Hematopoietic multipotent progenitor cell treated with erythropoietin and hydrocortisone succinate and interleukin-3 and kit ligand, for 8 days (in vitro differentiated cells): ENCODE results near the gene UAP1L1.

Source experiments
- DNase-seq: peaks from one replicate; pipeline ENCODE4 v3.0.0-alpha.2; 2015

Gene UAP1L1

DNA sequence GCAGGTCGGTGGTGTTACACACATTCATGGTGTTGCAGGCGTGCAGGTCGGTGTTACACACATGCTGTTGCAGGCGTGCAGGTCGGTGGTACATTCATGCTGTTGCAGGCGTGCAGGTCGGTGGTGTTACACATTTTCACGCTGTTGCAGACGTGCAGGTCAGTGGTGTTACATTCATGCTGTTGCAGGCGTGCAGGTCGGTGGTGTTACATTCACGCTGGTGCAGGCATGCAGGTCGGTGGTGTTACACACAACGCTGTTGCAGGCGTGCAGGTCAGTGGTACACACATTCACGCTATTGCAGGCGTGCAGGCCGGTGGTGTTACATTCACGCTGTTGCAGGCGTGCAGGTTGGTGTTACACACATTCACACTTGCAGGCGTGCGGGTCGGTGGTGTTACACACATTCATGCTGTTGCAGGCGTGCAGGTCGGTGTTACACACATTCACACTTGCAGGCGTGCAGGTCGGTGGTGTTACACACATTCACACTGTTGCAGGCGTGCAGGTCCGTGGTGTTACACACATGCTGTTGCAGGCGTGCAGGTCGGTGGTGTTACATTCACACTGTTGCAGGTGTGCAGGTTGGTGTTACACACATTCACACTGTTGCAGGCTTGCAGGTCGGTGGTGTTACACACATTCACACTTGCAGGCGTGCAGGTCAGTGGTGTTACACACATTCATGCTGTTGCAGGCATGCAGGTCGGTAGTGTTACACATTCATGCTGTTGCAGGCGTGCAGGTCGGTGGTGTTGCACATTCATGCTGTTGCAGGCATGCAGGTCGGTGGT lies 26.1 kb downstream of the UAP1L1 start:
- no peak for DNase-seq

DNA sequence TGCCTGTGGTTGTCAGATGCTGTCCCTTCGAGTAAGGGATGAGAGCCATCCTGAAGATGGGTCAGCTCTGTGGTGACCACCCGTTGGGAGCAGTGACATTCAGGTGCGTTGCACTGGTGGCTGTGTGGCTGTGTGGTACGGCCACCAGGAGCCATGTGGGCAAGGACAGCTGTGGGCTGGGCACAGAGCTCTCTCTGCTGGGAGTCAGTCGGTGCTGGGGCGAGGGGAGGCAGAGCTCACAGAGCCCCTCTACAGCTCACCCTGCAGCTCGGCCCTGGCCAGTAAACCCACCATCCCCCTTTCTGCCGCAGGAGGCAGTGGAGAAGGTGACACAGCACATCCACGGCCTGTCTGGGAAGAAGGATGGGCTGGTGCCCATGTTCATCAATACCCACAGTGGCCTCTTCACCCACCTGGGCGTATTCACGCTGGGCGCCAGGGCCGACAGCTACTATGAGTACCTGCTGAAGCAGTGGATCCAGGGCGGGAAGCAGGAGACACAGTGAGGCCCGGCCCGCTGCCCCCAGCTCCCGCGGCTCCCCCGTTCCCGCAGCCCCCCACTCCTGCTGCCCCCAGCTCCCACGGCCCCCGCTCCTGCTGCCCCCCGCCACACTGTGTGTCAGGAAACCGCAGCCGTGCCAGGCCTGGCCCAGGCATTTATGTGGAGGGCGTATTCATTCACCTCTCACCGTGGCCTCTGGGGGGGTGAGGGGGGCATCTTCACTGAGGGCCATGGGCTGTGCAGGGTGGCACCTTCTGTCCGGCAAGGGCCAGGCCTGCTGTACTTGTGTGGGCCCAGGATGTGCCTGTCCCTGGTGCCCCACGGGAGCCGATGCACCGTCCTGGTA lies 28.7 kb downstream of the UAP1L1 start:
- DNase-seq, result no peak

DNA sequence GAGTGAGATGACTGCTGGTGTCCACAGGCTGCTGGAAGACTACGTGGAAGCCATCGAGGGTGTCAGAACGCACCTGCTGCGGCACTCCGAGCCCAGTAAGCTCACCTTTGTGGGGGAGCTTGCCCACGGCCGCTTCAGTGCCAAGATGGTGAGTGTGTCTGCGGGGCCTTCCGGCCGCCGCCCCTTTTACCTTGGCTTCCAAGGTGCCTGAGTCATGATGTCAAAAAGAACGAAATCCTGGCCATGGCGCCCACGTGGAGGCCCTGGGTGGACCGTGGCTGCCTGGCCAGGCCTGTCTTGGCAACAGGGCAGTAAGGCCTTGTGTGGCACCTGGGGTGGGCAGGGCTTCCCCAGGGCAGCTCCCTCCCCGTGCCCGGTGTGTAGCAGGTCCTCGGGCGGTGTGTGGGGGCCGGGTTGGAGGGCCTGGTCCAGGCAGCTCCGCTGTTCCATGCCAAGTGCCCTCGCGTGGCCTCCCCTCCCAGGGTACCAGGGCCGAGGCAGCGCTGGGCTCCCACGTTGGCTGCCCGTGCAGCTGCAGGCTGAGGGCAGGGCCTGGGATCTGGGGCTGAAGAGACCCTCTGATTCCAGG lies 29.4 kb downstream of the UAP1L1 start:
- DNase-seq, result no peak

DNA sequence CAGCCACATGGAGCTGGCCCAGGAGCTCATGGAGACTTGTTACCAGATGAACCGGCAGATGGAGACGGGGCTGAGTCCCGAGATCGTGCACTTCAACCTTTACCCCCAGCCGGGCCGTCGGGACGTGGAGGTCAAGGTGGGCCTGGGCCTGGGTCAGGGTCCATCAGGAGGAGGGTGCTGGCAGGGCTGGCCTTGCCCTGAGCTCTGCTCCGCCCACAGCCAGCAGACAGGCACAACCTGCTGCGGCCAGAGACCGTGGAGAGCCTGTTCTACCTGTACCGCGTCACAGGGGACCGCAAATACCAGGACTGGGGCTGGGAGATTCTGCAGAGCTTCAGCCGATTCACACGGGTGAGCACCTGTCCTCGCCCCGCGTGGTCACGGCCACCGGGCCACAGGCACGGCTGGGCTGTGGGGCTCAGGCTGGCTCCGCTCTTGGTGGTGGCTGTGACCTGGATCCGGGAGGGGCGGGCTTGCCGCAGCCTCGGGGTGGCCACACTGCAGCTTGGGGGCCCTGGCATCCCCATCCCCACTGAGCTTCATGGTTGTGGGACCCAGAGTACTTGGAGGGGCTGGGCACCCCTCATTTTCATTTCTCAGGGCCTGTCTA lies 30.1 kb downstream of the UAP1L1 start:
- DNase-seq, result no peak

DNA sequence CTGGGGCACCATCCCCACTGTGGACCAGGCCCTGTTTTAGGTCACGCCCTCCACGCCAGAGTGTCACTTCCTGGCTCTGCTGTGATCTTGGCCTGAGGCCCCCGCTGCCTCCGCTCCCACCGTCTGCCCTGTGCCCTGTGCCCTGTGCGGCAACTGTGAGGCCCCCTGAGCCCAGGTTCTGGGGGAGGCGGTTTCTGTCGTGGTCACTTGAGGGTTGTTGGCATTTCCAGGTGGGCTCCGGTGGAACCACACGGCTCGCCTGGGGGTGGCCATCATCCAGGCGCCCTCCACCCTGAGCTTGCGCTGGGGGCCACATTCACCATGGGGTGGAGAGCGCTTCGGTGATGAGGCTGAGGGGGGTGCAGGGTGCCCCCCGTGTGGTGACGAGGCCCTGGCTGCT lies 30.7 kb downstream of the UAP1L1 start:
- no peak for DNase-seq

DNA sequence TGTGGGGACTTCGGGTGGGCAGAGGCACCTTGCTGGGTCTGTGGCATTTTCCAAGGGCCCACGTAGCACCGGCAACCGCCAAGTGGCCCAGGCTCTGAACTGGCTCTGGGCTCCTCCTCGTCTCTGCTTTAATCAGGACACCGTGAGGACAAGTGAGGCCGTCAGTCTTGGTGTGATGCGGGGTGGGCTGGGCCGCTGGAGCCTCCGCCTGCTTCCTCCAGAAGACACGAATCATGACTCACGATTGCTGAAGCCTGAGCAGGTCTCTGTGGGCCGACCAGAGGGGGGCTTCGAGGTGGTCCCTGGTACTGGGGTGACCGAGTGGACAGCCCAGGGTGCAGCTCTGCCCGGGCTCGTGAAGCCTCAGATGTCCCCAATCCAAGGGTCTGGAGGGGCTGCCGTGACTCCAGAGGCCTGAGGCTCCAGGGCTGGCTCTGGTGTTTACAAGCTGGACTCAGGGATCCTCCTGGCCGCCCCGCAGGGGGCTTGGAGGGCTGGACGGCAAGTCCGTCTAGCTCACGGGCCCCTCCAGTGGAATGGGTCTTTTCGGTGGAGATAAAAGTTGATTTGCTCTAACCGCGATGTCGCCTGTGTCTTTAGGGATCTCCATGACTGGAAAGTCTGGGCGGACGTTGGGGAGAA lies 31.4 kb downstream of the UAP1L1 start:
- DNase-seq, result no peak

DNA sequence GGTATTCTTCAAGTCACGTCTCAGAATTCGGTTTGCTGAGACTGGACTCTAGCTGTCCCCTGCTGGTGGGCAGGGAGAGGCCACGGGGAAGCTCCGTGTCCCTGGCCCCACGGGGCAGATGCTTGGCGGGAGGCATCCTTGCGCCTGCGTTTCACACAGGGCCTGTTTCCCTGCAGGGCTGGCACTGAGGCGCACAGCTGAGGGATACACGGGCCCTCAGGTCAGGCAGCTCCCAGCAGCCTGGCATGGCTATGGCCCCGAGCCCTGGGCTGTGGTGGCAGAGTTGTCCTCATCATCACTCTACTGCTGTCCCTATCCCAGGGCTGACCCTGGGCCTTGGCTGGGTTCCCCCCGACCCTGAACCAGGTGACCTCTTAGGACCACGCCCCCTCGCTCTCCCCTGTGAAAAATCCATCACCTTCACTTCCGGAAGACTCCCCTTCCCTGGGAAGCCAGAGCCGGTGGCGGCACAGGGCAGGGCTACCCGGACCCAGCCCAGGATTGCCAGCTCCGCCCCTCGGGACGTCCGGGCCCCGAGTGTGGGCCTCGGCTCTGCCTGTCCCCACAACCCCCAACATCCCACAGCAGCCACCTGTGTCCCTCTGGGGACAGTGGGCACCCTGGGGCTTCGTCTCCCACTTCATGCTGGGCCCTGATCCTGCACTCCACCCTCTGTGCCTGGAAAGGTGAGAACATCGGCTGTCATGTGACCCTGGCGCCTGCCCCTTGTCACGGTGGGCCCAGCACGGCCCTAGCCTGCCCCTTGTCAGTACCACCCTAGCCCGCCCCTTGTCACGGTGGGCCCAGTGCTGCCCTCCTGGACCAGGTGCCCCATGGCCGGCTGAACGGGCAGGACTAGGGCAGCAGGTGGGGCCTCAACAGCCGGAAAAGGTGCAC lies 32.2 kb downstream of the UAP1L1 start:
- DNase-seq, result no peak

DNA sequence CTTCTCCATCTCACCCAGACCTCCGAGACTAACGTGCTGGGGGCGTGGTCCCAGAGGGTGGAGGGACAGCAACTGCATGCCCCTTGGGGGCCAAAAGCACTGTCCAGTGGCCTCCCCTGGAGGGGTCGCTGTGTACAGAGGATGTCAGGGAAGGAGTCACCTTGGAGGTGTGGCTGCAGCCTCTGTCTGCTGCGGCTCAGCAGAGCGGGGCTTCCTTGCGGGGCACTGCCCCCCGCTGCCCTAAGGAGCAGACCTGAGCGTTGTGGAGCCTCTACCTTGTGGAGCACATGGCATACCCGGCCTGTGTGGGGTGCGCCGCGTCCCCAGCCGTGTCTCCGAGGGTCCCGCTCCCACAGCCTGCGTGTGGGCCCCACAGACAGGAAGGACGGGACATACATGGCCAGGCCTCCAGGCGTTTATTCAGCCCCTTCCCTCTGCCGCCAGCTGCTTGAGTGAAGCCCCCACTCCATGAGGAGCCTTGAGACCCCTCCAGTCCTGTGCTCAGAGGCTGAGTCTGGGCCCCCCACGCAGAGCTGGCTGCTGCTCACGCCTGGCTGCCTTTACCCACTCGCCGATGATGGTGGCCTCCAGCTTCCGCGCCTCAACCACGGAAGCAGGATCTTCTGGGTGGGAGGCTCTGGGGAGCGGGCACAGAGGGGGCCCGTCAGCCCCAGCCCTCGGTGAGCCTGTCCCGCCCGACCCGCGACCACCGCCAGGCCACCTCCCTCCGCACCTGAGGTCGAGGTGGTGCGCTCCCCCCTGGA lies 33.0 kb downstream of the UAP1L1 start:
- DNase-seq, result no peak

DNA sequence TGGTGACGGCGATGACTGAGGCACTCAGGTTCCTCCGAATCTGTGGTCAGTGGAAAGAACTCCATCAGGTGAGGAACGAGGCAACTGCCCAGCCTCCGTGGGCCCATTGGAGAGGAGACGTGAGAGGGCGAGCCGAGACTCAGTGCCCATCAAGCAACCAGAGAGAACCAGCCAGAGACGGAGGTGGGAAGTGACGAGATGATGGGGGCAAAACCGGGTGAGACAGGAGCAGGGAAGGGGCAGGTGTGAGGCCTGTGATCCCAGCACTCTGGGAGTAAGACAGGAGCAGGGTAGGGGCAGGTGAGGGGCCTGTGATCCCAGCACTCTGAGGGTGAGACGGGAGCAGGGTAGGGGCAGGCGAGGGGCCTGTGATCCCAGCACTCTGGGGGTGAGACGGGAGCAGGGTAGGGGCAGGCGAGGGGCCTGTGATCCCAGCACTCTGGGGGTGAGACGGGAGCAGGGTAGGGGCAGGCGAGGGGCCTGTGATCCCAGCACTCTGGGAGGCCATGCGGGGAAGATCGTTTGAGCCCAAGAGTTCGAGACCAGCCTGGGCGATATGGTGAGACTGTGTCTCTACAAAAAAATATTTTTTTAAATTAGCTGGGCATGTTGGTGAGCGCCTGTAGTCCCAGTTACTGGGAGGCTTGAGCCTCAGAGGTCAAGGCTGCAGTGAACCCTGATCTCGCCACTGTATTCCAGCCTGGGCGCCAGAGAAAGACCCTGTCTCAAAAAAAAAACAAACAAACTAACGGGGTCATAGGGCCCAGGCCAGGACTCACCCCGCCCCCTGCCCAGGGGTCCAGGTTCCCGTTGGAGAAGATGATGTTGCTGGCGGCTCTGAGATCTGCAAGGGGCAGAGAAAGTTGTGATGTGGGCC lies 33.8 kb downstream of the UAP1L1 start:
- no peak for DNase-seq

DNA sequence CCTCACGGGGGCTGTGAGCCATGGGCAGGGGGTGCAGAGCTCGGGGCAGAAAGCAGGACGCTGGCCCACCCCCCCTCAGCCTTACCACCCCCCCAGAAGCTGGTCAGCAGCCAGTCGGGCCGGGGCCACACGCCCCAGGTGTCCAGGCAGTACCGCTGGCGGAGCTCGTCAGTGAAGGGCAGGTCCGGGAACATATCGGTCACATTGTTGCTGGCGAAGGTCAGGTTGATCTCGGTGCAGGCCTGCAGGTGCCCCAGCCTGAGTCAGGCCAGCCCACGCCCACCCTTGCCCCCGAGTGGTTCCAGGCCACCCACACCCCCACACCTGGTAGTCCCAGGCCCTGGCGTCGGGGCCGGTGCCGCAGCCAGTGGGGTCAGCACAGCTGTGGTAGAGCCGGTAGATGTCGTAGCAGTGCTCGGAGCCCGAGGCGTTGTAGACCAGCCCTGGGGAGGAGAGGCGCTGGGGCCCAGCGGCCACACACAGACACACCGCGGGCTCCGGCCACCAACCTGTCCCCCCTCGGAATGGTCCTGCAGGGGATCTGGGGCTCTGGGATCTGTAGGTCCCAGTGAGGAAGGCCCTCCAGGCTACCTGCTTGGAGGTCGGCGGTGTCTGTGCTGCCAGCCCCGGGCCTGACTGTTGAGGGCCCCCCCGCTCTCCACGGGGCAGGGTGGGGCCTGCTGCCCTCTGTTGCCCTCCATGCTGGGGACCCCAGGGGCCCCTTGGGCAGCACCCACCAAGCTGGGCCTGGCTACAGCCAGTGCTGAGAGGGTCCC lies 34.7 kb downstream of the UAP1L1 start:
- no peak for DNase-seq

DNA sequence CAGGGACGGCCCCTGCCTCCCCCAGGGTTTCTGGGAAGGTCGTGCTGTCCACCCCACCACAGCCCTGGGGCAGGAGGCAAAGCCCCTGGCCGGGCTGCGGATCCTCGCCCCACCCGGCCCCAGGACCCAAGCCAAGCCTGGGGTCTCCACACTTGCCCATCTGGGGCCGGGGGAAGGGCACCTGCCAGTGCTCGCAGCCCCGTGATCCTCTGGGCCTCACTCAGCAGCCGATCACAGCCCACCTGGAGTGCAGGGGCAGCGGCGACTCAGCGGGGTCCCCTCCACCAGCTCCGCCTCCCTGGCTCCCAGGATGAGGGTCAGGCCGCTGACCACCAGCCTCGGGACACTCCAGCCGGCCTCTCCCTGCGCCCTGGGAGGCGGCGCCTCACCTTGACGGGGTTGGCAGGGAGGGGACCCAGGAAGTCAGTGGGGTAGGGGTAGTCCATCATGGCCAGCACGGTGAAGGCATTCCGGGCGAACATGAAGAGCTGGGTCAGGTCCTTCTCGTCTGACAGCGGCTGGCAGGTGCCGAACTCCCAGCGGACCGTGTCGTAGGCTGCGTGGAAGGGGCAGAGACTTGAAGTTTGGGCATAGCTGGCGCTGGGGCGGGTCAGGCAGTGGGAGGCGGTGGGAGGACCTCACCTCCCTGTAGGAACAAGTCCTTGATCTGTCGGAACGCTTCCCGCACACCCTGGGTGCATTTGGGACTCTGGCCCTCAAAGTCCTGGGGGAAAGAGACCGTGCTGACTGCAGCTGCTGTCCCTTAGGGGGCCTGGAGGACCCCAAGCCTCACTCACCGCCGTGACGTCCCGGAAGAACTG lies 35.5 kb downstream of the UAP1L1 start:
- DNase-seq, result no peak

DNA sequence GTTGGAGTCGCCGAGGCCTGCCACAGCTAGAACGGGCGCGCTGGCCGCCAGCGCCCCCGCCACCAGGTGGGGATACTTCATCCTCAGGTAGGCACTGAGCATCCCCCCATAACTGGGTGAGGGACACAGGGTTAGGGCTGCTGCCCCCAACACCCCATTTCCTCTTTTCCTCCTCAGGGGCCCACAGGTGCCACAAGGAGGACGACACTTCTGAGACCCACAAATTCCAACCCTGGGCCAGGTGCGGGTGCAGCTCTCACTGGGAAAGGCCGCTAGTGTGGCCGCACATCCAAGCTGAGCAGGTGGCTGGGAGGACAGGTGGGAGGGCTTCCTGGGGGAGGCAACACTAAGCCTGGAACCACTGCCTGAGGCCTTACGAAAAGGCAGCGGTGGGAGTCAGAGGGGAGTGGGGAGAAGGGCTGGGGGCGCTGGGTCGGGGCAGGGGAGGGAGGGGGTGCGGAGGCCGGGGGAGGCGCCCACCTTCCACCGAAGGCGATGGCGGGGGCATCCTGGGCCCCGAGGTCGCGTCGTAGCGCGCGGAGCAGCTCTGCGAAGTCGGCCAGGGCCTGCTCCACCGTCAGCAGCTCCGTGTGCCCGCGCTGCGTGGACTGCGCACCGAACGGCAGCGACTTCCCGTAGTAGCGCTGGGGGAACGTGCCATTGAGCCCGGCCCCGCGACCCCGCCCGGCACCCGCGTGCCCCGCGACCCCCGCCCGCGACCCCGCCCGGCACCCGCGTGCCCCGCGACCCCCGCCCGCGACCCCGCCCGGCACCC lies 36.3 kb downstream of the UAP1L1 start:
- DNase-seq, result no peak

DNA sequence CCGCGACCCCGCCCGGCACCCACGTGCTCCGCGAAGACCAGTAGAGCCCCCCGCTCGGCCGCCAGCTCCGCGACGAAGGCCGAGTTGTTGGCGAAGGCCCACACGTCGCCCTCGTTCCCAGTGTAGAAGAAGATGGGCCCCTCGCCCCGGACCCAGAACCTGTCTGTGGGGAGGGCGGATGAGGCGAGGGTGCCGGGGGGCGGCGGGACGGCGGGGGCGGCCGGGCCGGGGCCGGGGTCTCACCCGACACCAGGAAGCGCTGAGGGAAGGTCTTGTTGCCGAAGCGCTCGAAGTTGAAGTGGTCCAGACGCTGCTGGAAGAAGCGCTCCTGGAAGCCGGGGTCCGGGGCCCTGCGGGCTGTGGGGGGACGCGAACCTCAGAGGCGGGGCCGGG lies 36.9 kb downstream of the UAP1L1 start:
- no peak for DNase-seq

DNA sequence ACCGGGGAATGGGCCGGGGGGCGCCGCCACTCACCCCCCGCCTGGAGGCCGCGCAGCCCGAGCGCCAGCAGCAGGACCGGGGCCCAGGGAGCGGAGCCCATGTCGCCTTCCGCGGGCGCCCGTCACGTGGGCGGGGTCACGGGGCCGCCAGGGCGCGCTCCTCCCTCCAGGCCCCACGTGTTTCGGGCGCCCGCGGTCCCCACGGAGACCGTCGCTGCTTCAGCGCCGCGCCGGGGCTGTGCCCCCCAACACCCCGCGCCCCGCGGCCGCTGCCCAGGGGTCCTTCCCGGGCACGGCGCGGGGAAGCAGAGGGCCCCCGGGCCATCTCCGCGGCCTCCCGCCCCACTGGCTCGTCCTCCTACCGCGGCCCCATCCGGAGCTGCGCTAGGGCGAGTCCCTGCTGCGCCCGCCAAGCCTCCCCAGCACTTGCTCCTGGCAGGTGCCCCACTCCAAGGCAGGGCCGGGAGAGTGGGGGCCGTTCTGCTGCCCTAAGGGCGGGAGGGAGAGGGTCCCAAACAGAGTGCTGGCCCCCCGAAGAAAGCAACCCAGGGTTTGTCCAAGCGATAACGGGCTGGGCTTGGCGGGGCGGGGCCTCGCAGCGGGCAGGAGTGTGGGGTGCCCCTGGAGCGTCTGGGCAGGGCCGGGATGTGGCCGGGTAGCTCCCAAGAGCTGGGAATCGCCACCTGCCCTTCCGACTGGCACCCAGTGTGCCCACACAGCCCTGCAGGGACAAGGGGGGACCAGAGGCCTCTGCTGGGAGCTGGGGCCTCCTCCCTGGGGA lies 37.5 kb downstream of the UAP1L1 start, which contains the start of gene DPP7:
Gene DPP7 (minus strand): TSS at position 121 of the 781 bp plus-strand sequence. CDS start 20 bp downstream, at position 101.
- peak; percentile 74 for DNase-seq

DNA sequence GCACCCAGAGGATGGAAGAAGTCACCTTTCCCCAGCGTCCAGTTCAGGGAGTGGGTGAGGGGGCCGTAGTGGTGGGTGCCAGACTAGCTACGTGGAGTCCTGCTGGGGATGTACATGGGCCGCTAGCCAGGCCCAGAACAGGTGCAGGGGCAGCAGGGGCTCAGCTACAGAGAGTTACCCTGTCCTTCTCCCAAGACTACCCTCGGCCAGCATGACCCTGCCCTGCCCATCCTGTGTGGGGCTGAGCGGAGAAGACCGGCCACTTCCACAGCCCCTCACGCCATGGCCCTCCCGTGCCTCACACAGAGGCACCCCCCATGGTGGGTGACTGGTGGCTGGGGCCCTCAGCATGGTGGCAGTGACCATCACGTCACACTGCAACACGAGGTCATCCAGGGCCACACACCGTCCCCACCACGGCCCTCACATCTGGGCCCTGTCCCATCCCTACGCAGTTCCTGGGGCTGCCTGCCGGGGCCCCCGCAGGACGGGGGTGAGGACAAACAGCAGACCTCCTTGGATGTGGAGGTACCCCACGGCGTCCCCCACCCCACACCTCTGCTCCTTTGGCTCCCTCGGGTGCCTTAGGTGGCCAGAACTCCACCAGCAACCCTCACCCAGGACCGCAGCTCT lies 38.2 kb downstream of the UAP1L1 start:
- DNase-seq, result no peak

DNA sequence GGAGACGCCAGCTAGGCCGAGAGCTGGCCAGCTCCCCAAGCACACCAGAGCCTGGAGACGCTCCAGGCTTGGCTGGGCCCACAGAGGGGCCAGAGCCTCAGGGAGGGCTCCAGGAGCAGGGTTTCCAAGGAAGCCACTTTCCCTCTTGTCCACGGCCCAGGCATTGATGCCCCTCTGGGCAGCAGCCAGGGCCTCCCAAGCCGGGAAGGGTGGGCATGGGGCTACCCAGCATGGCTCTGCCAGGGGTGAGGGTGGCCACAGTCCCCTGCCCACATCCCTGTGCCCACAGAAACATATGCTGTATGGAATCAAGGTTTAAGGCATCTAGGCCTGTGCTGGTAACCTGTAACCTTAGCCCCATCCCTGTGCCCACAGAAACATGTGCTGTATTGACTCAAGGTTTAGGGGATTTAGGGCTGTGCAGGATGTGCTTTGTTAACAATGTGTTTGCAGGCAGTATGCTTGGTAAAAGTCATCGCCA lies 38.8 kb downstream of the UAP1L1 start:
- DNase-seq, result no peak
